ENCODE results near the gene MED25.

DNA sequence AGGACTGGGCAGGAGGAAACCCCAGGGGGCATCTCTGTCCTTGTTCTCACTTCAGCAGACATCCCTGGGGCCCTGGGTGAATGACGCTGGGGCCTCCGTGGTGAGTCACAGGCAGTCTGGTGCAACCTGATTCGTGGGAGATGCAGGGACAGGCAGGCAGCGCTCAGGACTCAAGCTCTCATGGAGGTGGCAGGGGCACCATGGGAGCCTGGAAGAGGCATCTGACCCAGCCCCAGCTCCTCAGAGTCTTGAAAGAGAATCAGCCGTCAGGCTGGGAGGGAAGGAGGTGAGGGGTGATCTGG is 18.9 kb downstream of the MED25 start:
- TF ChIP-seq, protein P1, sequence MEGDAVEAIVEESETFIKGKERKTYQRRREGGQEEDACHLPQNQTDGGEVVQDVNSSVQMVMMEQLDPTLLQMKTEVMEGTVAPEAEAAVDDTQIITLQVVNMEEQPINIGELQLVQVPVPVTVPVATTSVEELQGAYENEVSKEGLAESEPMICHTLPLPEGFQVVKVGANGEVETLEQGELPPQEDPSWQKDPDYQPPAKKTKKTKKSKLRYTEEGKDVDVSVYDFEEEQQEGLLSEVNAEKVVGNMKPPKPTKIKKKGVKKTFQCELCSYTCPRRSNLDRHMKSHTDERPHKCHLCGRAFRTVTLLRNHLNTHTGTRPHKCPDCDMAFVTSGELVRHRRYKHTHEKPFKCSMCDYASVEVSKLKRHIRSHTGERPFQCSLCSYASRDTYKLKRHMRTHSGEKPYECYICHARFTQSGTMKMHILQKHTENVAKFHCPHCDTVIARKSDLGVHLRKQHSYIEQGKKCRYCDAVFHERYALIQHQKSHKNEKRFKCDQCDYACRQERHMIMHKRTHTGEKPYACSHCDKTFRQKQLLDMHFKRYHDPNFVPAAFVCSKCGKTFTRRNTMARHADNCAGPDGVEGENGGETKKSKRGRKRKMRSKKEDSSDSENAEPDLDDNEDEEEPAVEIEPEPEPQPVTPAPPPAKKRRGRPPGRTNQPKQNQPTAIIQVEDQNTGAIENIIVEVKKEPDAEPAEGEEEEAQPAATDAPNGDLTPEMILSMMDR (IDR thresholded peaks at IDR 0.05): no peak
- no peak for TF ChIP-seq POLR2A (IDR thresholded peaks at IDR 0.05)
